Kidney epithelial cell (primary cell): ENCODE measurements around the gene STUB1. TPM values are rescaled to one million over a fixed set of nuclear protein-coding genes. Genes with fewer than 3 reads are reported as not detected.

Experiments used
- DNase-seq: peaks from one replicate; pipeline ENCODE4 v3.0.0-alpha.2; 2010; ENCODE audit warnings: low read depth
- H3K27me3 ChIP-seq: 2 replicates; pipeline ENCODE4 v1.6.0; 2011; ENCODE audit warnings: low read length; ENCODE audit not compliant: control insufficient read depth, insufficient read depth
- H3K36me3 ChIP-seq: 2 replicates; pipeline ENCODE4 v1.5.1; 2011; ENCODE audit warnings: low read length; ENCODE audit not compliant: control insufficient read depth, insufficient read depth
- H3K4me3 ChIP-seq: 2 replicates; pipeline ENCODE4 v1.5.1; 2011; ENCODE audit warnings: low read depth, mild to moderate bottlenecking, control low read depth, low read length
- total RNA-seq: library from RNA; depleted of rRNA; stranded (reverse); fragments of >200 nt; gene quantifications from 2 replicates; pipeline ENCODE4 v1.2.3, GENCODE V29; 2015
- TF ChIP-seq, protein P1 (sequence below): IDR thresholded peaks from 2 replicates; pipeline ENCODE4 v1.5.1; 2011; ENCODE audit warnings: mild to moderate bottlenecking, moderate library complexity, low read length, control low read depth, inconsistent platforms; ENCODE audit not compliant: insufficient read depth, poor library complexity, severe bottlenecking

The STUB1 gene
- total RNA-seq, 1 donor from 2014 or later = 133 TPM

DNA sequence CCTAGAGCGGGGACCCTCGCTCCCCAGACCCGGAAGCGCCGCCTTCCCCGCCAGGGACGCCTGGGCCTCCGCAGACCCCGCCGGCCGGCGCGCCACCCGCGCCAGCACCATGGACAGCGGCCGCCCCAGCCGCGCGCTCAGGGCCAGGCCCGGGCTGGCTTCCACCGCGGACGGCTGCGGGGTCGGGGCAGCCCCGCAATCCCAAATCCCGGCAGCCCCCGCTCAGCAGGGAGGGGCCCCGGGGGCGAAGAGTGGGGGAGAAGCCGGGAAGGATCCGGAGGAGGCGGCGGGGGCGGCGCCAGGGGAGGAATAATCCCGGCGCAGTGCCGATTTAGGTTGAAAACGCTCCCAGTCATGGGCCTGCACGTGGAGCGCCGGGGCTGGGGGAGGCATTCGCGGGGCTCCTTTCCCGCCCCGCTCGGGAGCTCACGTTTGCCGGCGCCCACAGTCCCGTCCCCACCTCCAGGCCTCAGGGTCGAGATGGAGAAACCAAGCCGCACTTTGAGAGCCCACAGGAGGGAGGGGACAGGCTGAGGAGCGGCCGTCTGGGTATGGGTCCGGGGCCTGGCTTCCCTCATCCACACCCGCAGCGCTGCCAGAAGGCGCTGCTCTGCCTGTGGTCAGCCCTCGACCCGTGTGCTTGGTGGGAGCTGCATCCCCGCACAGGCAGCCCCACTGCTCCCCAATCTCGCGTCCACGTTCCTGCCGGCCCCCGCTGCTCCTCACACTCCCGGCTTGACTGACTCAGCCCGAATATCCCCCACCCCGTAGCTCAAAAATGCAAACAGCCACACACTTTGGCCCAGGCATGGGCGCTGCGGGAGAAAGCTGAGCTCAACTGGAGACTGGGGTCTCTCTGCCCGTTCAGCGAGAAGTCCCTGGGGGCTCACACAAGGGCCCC is 20.7 kb downstream of the STUB1 start:
- no peak for DNase-seq
- no peak overlapping the region for H3K4me3 ChIP-seq
- H3K36me3 ChIP-seq = no peaks in the 10 kb centered on the region
- H3K27me3 ChIP-seq = peaks cover 76% of the 10 kb centered on the region
- TF ChIP-seq, protein P1, sequence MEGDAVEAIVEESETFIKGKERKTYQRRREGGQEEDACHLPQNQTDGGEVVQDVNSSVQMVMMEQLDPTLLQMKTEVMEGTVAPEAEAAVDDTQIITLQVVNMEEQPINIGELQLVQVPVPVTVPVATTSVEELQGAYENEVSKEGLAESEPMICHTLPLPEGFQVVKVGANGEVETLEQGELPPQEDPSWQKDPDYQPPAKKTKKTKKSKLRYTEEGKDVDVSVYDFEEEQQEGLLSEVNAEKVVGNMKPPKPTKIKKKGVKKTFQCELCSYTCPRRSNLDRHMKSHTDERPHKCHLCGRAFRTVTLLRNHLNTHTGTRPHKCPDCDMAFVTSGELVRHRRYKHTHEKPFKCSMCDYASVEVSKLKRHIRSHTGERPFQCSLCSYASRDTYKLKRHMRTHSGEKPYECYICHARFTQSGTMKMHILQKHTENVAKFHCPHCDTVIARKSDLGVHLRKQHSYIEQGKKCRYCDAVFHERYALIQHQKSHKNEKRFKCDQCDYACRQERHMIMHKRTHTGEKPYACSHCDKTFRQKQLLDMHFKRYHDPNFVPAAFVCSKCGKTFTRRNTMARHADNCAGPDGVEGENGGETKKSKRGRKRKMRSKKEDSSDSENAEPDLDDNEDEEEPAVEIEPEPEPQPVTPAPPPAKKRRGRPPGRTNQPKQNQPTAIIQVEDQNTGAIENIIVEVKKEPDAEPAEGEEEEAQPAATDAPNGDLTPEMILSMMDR = no peak

DNA sequence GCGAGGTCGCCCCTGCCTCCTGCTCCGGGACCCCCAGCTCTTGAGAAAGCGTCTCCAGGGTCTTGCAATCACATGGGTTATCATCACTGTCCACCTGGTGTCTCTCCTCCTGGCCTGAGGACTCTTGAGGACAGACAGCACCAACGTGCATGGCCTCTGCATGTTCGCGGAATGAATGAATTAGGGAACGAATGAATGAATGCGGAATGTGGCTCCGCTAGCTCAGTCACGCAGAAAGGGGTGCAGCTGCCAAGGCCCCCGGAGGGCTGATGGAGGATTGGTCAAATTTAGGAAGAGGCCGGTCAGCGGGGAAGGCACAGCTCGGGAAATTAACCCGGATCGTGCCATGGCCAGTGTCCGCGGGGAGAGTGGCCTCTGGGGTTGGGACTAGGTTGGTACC is 22.1 kb downstream of the STUB1 start:
- TF ChIP-seq, protein P1 = no peak
- no peak overlapping the region for H3K4me3 ChIP-seq

GRCh38 chr16:703406-703805 is 23.2 kb downstream of the STUB1 start:
- Histone ChIP-seq H3K36me3 (no peaks in the 10 kb centered on the region), H3K4me3 (no peak overlapping the region), H3K27me3 (peaks cover 92% of the 10 kb centered on the region)
- DNase-seq = no peak
- TF ChIP-seq, protein P1 = no peak

More for the DNA sequence above, 22.1 kb downstream of the STUB1 start:
- no peak for DNase-seq
- H3K36me3 ChIP-seq = no peaks in the 10 kb centered on the region
- peaks cover 84% of the 10 kb centered on the region for H3K27me3 ChIP-seq

DNA sequence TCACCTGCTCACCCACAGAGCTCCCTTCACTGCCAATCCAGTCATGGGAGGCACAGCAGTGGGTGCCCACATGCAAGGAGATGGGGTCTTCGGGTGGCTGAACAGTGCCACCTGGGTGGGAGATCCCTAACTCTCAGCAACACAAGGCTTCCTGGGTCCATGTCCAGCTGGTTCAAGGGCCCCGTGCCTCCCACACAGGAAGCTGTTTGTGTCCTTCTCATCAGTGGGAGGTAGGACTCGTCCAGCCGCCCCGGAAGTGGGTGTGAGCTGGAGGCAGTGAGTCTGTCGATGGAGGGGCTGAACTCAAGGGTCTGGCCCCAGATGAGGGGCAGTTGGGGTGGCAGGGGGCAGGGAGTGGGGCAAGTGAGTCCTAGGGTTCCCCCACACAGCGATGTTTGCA is 23.8 kb downstream of the STUB1 start:
- DNase-seq = no peak
- Histone ChIP-seq H3K27me3 (peaks cover 95% of the 10 kb centered on the region), H3K36me3 (no peaks in the 10 kb centered on the region), H3K4me3 (no peak overlapping the region)
- TF ChIP-seq, protein P1 = no peak

DNA sequence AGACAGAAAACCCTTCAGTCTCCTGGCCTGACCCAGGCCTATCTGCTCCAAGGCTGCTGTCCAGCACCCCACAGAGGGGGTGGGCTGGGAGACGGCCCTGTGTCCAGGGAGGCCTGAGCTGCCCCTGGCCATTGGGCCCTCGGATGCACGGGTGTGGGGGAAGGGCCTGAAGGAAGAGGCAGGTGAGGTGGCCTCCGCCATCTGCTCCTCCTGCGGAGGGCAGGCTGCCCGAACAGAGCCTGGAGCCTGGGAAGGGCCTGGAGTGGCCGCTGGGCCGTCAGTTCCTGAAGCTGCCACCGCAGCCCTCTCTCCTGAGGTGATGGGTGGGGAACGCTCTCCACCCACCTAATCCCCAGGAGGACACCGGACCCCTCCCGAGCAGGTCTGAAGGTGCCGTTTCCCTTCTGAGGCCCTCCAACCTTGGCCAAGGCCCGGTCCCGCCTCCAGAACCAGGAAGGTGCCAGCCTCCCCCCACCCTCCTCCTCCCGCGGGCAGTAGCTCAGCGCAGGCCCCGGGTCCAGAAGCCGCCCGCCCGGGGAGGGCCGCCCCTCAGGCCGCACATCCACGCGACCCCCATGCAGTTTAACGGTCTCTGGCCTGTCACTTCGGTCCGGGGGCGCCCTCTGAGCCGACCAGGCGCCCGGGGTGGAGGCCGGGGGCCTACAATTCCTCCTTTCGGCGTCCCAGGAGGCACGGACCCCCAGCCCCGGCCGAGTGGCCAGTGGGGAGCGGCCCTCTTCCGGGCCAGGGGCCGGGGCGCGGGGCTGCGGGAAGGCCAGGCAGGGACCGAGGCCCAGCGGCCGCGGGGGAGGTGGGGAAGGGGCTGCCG is 24.6 kb downstream of the STUB1 start:
- H3K4me3 ChIP-seq = no peak overlapping the region
- peaks cover 95% of the 10 kb centered on the region for H3K27me3 ChIP-seq
- no peaks in the 10 kb centered on the region for H3K36me3 ChIP-seq
- no peak for DNase-seq
- TF ChIP-seq, protein P1 = no peak
